H7 (cell line): ENCODE results near the gene MAPK11. TPM values are rescaled to one million over a fixed set of nuclear protein-coding genes. Genes with fewer than 3 reads are reported as not detected.

ENCODE experiments used
- DNase-seq: peaks from one replicate; pipeline ENCODE4 v3.0.0; 2012
- H3K27me3 ChIP-seq: 2 replicates; pipeline ENCODE4 v1.6.0; 2011; ENCODE audit warnings: mild to moderate bottlenecking, low read length; ENCODE audit not compliant: control insufficient read depth, insufficient read depth
- H3K36me3 ChIP-seq: replicated peaks from 2 replicates; pipeline ENCODE4 v1.5.1; 2011; ENCODE audit warnings: low read length; ENCODE audit not compliant: control insufficient read depth, insufficient read depth
- H3K4me3 ChIP-seq: 2 replicates; pipeline ENCODE4 v1.5.1; 2011; ENCODE audit warnings: low read depth, mild to moderate bottlenecking, control low read depth, low read length, moderate library complexity; ENCODE audit not compliant: insufficient read depth
- total RNA-seq: library from RNA; depleted of rRNA; stranded (reverse); fragments of >200 nt; shearing (Covaris generic); gene quantifications from 2 replicates; pipeline ENCODE4 v1.2.3, GENCODE V29; 2014

MAPK11 gene
- total RNA-seq, 1 experiment from 2014 or later: 2.4 TPM

GRCh38 chr22:50259302-50259701 is 10.9 kb downstream of the MAPK11 start:
- Histone ChIP-seq H3K36me3 (no peaks in the 10 kb centered on the region), H3K4me3 (no peak overlapping the region), H3K27me3 (peaks cover 18% of the 10 kb centered on the region)
- no peak for DNase-seq

GRCh38 chr22:50258361-50259292 is 11.6 kb downstream of the MAPK11 start:
- DNase-seq: no peak
- H3K27me3 ChIP-seq: peaks cover 18% of the 10 kb centered on the region
- H3K4me3 ChIP-seq: no peak overlapping the region
- H3K36me3 ChIP-seq: no peaks in the 10 kb centered on the region

GRCh38 chr22:50257451-50258360 is 12.5 kb downstream of the MAPK11 start:
- no peak for DNase-seq
- H3K4me3 ChIP-seq: no peak overlapping the region
- H3K36me3 ChIP-seq: no peaks in the 10 kb centered on the region
- H3K27me3 ChIP-seq: peaks cover 18% of the 10 kb centered on the region

- DNase-seq: no peak
- H3K36me3 ChIP-seq: no peaks in the 10 kb centered on the region
- peaks cover 14% of the 10 kb centered on the region for H3K27me3 ChIP-seq
- no peak overlapping the region for H3K4me3 ChIP-seq
Measured at GRCh38 chr22:50257041-50257440, 13.1 kb downstream of the MAPK11 start.

- Histone ChIP-seq H3K4me3 (no peak overlapping the region), H3K27me3 (peaks cover 12% of the 10 kb centered on the region), H3K36me3 (no peaks in the 10 kb centered on the region)
- DNase-seq: no peak
Measured at GRCh38 chr22:50256258-50256862, 13.8 kb downstream of the MAPK11 start.

- DNase-seq: no peak
Measured at GRCh38 chr22:50255607-50256006, 14.6 kb downstream of the MAPK11 start.

GRCh38 chr22:50255099-50255498 is 15.1 kb downstream of the MAPK11 start:
- Histone ChIP-seq H3K36me3 (no peaks in the 10 kb centered on the region), H3K27me3 (peaks cover 2% of the 10 kb centered on the region; the same call in 1 of the 2 replicates), H3K4me3 (no peak overlapping the region)
- DNase-seq: no peak

More at GRCh38 chr22:50255607-50256006, 14.6 kb downstream of the MAPK11 start:
- no peak overlapping the region for H3K4me3 ChIP-seq
- H3K36me3 ChIP-seq: no peaks in the 10 kb centered on the region
- H3K27me3 ChIP-seq: peaks cover 6% of the 10 kb centered on the region

- DNase-seq: no peak
- H3K36me3 ChIP-seq: no peaks in the 10 kb centered on the region
- no peaks in the 10 kb centered on the region for H3K27me3 ChIP-seq
- H3K4me3 ChIP-seq: no peak overlapping the region
Measured at GRCh38 chr22:50253941-50254340, 16.2 kb downstream of the MAPK11 start.

- no peak for DNase-seq
- H3K4me3 ChIP-seq: no peak overlapping the region
- no peaks in the 10 kb centered on the region for H3K27me3 ChIP-seq
- H3K36me3 ChIP-seq: no peaks in the 10 kb centered on the region
Measured at GRCh38 chr22:50253046-50253915, 16.9 kb downstream of the MAPK11 start.

- Histone ChIP-seq H3K4me3 (peak overlapping the region; percentile 74; the same call in 1 of the 2 replicates), H3K36me3 (no peaks in the 10 kb centered on the region), H3K27me3 (no peaks in the 10 kb centered on the region)
- DNase-seq: peak; percentile 94
Measured at GRCh38 chr22:50252082-50253045, 17.8 kb downstream of the MAPK11 start.

- peak overlapping the region; percentile 74 for H3K4me3 ChIP-seq
- peaks cover under 1% of the 10 kb centered on the region; the same call in 1 of the 2 replicates for H3K36me3 ChIP-seq
- no peaks in the 10 kb centered on the region for H3K27me3 ChIP-seq
- DNase-seq: no peak
Measured at GRCh38 chr22:50251477-50252081, 18.6 kb downstream of the MAPK11 start.
